Right kidney (tissue), 1 donor: ENCODE results near the gene REEP5.
A peak's percentile ranks its signal among the peaks of the same experiment; 100 is the strongest.
"Not testable (repeated sequence)": the region's sequence is repeated elsewhere in the genome, so short reads cannot be mapped to it uniquely, and the experiment has no call there.

ENCODE experiments used
- DNase-seq: peaks from one replicate; pipeline ENCODE4 v3.0.0-alpha.2; 2016

Gene REEP5

GRCh38 chr5:112933651-112934365 is 11.8 kb upstream of the REEP5 start:
- DNase-seq = no peak

- no peak for DNase-seq
These were observed 11.1 kb upstream of the REEP5 start for GRCh38 chr5:112933105-112933504.

- no peak for DNase-seq
These were observed 9.4 kb upstream of the REEP5 start for GRCh38 chr5:112931473-112931872.

- no peak for DNase-seq
These were observed 8.0 kb upstream of the REEP5 start for GRCh38 chr5:112930082-112930344.

GRCh38 chr5:112929336-112930081 is 7.5 kb upstream of the REEP5 start:
- DNase-seq = no peak

GRCh38 chr5:112923988-112924387 is 2.0 kb upstream of the REEP5 start:
- no peak for DNase-seq

GRCh38 chr5:112923148-112923917 is 1.3 kb upstream of the REEP5 start:
- no peak for DNase-seq

GRCh38 chr5:112921026-112921832 is 798 bp downstream of the REEP5 start:
- peak; percentile 93 for DNase-seq

- DNase-seq = no peak
These were observed 2.1 kb downstream of the REEP5 start for GRCh38 chr5:112919972-112920371.

- DNase-seq = no peak
These were observed 3.3 kb downstream of the REEP5 start for GRCh38 chr5:112918679-112919078.

- no peak for DNase-seq
These were observed 3.9 kb downstream of the REEP5 start for GRCh38 chr5:112918136-112918535.

GRCh38 chr5:112917453-112917995 is 4.5 kb downstream of the REEP5 start:
- DNase-seq = no peak

GRCh38 chr5:112915831-112916230 is 6.2 kb downstream of the REEP5 start:
- no peak for DNase-seq

GRCh38 chr5:112914584-112914983 is 7.4 kb downstream of the REEP5 start:
- DNase-seq = no peak

GRCh38 chr5:112910529-112910928 is 11.5 kb downstream of the REEP5 start:
- no peak for DNase-seq

GRCh38 chr5:112908854-112909253 is 13.2 kb downstream of the REEP5 start:
- DNase-seq = no peak

GRCh38 chr5:112907166-112907631 is 14.8 kb downstream of the REEP5 start:
- no peak for DNase-seq

GRCh38 chr5:112906637-112907036 is 15.4 kb downstream of the REEP5 start:
- no peak for DNase-seq

- not testable (repeated sequence) for DNase-seq
These were observed 17.0 kb downstream of the REEP5 start for GRCh38 chr5:112904996-112905395.

GRCh38 chr5:112902561-112902960 is 19.5 kb downstream of the REEP5 start:
- no peak for DNase-seq

- no peak for DNase-seq
These were observed 26.3 kb downstream of the REEP5 start for GRCh38 chr5:112895682-112896081.

- DNase-seq = no peak
These were observed 29.3 kb downstream of the REEP5 start for GRCh38 chr5:112892776-112893175.
